Measurements from ENCODE around the gene CTNNBL1.
A peak's percentile ranks its signal among the peaks of the same experiment; 100 is the strongest.

Gene CTNNBL1

DNA sequence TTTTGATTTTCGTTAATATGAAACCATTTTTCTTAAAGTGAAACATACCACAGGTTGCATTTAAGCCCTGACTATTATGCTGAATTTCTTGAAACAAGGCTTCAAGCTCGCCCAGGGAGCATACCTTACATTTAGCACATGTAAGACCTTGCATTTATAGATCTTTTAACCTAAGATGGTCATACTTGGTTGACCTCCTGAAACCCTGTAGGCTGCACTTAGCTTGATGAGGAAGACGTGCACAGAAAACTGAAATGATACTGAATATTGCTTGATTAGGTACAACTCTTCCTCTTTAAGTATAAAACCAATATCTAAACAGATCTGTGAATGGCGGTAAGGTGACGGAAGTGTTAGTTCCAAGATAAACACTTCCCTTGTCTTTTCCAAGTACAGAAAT is 82.2 kb downstream of the CTNNBL1 start:
- DNase-seq (ENCODE audit: insufficient read length) (no peak), FAIRE-seq (no peak)
- TF ChIP-seq TAF1 (IDR thresholded peaks at IDR 0.05; ENCODE audit: borderline replicate concordance, low read depth, low read length) (no peak), POLR2AphosphoS5 (IDR thresholded peaks at IDR 0.05; ENCODE audit: low read depth, low read length) (no peak), POLR2A (IDR thresholded peaks at IDR 0.05; ENCODE audit: low read depth, low read length) (no peak)

DNA sequence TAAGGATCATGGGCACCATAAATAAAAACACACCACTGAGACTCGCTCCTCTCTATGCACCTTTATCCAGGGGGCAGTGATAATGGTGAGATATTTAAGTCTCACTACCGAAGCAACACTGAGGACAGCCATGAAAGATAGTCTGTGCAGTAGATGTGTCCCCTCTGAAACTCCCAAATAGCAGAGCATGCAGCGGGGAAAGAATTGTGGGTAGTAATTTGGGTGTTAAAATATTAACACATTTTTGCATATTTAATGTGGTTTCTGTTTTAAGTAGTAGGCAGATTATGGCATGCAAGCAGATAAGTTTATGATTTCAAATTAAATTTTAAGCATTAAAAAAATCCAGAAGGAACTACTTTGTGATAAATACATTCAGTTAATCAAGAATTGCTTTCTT is 82.7 kb downstream of the CTNNBL1 start:
- no peak for DNase-seq (ENCODE audit: insufficient read length)
- no peak for TF ChIP-seq TAF1 (IDR thresholded peaks at IDR 0.05; ENCODE audit: borderline replicate concordance, low read depth, low read length)
- no peak for TF ChIP-seq POLR2A (IDR thresholded peaks at IDR 0.05; ENCODE audit: low read depth, low read length)
- TF ChIP-seq POLR2AphosphoS5 (IDR thresholded peaks at IDR 0.05; ENCODE audit: low read depth, low read length) = no peak

DNA sequence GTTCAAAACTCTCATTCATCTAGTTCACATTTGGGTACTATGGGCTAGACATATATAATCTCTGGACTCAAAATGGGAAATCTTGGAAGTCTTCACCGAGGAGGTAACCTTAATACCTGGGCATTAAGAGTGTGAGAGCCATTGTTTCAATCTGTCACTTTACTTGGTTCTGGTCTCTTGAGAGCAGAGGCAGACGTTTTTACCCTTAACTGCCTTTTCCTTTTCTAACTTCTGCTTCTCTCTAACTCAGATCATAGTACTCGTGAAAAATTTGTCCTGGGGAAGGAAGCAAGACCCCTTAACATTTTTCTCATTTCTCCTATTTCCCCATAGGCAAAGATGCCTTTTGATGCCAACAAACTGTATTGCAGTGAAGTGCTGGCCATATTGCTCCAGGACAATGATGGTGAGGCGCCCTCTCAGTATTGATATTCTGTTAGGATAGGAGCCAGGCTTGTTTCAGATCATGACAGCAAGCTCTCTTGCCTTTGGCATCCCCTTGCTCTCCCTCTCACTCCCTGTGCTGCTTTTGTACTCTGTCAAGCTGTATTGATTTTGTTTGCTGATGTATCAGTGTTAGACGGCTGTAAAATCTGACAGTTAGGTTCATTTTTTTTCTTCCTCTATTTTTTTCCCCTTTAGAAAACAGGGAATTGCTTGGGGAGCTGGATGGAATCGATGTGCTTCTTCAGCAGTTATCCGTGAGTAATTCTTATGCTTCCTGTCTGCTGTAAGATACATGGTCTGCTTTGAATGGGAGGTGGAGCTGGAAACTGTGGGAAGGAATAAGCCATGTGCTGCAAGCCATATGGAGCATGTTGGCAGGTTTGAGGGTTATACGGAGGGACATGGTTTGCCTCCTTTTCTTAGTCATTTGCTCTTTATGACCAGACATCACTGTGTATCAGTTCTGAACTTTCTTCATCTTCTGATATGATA is 83.5 kb downstream of the CTNNBL1 start:
- FAIRE-seq = peak; percentile 50

More for the DNA sequence above, 82.7 kb downstream of the CTNNBL1 start:
- no peak for FAIRE-seq

DNA sequence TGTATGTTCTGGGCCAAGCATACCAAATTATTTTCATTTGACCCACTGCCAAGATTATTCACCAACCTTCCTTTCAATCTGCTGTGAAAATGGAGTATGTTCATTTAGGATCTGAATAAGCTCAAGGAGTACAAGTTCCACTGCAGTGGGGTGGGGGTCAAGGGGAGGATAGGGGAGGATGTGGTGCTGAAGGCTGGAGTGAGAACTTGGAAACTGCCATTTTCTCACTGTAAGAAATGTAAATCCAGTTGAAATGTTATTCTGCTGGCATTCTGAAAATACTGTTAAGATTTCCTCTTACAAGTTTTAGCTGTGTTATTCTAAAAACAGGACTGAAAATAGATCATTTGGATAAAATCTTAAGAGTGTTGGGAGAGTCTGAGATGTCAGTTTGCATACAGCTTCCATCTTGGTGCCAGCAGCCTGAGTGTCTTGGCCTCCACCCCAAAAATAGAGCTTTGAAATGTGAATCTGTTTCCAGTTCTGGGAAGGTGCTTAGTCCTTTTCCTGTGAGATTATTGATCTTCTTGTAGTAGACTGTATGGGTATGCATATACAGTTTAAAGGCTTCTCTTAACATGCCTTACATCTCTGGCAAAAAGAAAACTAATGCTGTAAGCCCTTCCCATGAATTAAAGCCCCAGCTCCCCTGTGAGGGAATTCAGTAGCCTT is 84.3 kb downstream of the CTNNBL1 start:
- TF ChIP-seq TAF1 (IDR thresholded peaks at IDR 0.05; ENCODE audit: borderline replicate concordance, low read depth, low read length) (no peak), POLR2AphosphoS5 (IDR thresholded peaks at IDR 0.05; ENCODE audit: low read depth, low read length) (no peak), POLR2A (IDR thresholded peaks at IDR 0.05; ENCODE audit: low read depth, low read length) (no peak)
- FAIRE-seq (no peak), DNase-seq (ENCODE audit: insufficient read length) (no peak)

More for the DNA sequence above, 83.5 kb downstream of the CTNNBL1 start:
- DNase-seq (ENCODE audit: insufficient read length) = no peak
- TF ChIP-seq POLR2AphosphoS5 (IDR thresholded peaks at IDR 0.05; ENCODE audit: low read depth, low read length) (no peak), TAF1 (IDR thresholded peaks at IDR 0.05; ENCODE audit: borderline replicate concordance, low read depth, low read length) (no peak), POLR2A (IDR thresholded peaks at IDR 0.05; ENCODE audit: low read depth, low read length) (no peak)

DNA sequence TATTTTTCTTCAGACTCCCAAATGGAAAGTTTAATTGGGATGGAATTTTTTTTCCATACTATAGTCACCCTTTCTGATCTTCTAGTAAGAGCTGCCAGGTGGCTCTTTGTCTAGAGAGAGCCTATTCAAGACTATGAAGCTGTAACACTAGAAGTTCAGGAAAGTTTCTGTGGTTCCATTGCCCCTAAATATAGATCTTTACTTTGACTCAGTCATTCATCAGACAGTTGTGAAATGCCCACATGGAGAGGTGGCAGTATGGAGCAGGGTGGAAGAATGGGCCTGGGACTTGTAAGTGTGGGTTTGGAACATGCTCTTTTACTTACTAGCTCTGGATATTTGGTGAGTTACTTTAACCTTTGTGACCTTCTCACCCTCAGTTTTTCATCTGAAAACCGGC is 87.8 kb downstream of the CTNNBL1 start:
- DNase-seq (ENCODE audit: insufficient read length) (no peak), FAIRE-seq (peak; percentile 36)
- no peak for TF ChIP-seq TAF1 (IDR thresholded peaks at IDR 0.05; ENCODE audit: borderline replicate concordance, low read depth, low read length)
- no peak for TF ChIP-seq POLR2AphosphoS5 (IDR thresholded peaks at IDR 0.05; ENCODE audit: low read depth, low read length)
- TF ChIP-seq POLR2A (IDR thresholded peaks at IDR 0.05; ENCODE audit: low read depth, low read length) = no peak

DNA sequence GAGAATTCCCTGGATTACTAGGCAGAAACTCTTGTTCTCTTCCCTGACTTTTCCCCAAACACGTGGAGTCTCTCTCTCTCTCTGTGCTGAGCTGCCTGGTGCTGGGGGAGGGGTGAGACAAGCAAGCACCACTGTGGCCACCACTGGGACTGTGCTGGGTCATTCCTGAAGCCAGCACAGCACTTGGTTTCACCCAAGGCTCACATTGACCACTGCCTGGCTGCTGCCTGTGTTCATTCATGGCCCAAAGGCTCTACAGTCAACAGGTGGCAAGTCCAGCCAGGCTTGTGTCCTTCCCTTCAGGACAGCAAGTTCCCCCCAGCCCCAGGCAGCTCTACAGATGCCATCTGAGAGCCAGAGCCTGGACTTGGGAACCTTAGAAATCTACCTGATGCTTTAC is 92.2 kb downstream of the CTNNBL1 start:
- DNase-seq (ENCODE audit: insufficient read length) (no peak), FAIRE-seq (no peak)
- TF ChIP-seq POLR2AphosphoS5 (IDR thresholded peaks at IDR 0.05; ENCODE audit: low read depth, low read length) (no peak), TAF1 (IDR thresholded peaks at IDR 0.05; ENCODE audit: borderline replicate concordance, low read depth, low read length) (no peak), POLR2A (IDR thresholded peaks at IDR 0.05; ENCODE audit: low read depth, low read length) (no peak)

DNA sequence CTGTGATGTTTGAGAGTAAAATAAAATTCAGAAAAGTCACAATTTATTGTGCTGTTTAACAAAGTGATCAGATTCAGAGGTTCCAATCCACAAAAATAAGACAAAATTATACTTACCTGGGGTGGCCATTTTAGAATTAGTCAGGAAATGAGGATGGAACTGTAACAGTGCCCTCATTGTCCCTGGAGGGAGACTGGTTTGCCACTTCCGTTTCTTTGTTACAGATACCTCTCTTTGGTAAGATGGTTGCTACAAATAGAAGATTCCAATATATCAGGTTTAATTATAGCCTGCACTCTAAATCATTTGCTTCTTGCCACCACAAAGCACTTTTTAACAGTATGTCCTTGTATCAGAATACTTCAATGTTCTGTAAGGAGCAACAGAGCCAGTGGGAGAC is 95.6 kb downstream of the CTNNBL1 start:
- FAIRE-seq (peak; percentile 42), DNase-seq (ENCODE audit: insufficient read length) (no peak)
- TF ChIP-seq POLR2AphosphoS5 (IDR thresholded peaks at IDR 0.05; ENCODE audit: low read depth, low read length) (no peak), POLR2A (IDR thresholded peaks at IDR 0.05; ENCODE audit: low read depth, low read length) (no peak), TAF1 (IDR thresholded peaks at IDR 0.05; ENCODE audit: borderline replicate concordance, low read depth, low read length) (no peak)

DNA sequence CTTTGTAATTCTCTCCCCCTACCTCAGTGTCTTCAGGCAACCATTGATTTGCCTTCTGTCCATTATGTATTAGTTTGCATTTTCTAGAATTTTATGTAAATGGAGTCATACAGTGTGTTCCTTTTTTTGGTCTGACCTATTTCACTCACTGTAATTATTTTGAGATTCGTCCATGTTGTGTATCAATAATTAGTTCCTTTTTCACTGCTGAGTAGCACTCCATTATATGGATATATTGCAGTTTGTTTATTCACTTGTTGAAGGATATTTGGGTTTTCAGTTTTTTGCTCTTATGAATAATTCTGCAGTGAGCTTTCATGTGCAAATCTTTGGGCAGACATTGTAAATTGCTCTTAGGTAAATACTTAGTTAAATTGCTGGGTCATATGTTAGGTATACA is 97.1 kb downstream of the CTNNBL1 start:
- DNase-seq (ENCODE audit: insufficient read length) = no peak
- no peak for FAIRE-seq
- TF ChIP-seq POLR2AphosphoS5 (IDR thresholded peaks at IDR 0.05; ENCODE audit: low read depth, low read length) (no peak), TAF1 (IDR thresholded peaks at IDR 0.05; ENCODE audit: borderline replicate concordance, low read depth, low read length) (no peak), POLR2A (IDR thresholded peaks at IDR 0.05; ENCODE audit: low read depth, low read length) (no peak)

DNA sequence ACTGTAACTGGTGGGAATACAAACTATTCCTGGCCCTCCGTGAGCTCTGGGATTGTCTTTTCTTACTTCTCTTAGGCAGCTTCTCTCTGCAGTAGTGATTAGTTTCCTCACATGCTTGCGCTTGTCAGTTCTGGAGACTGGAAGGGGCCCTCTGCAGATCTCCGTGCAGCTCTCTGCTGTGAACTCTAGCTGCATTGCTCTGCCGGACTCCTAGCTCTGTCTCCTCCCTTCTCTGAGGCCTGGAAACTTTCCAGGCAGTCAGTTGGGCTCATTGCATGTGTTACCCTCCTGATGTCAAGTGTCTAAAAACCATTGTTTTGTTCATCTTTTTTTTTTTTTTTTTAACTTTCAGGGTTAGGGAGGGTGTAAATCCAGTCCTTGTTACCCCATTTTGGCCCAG is 102.3 kb downstream of the CTNNBL1 start:
- no peak for TF ChIP-seq POLR2AphosphoS5 (IDR thresholded peaks at IDR 0.05; ENCODE audit: low read depth, low read length)
- TF ChIP-seq POLR2A (IDR thresholded peaks at IDR 0.05; ENCODE audit: low read depth, low read length) = no peak
- no peak for TF ChIP-seq TAF1 (IDR thresholded peaks at IDR 0.05; ENCODE audit: borderline replicate concordance, low read depth, low read length)
- DNase-seq (ENCODE audit: insufficient read length) = no peak
- no peak for FAIRE-seq

DNA sequence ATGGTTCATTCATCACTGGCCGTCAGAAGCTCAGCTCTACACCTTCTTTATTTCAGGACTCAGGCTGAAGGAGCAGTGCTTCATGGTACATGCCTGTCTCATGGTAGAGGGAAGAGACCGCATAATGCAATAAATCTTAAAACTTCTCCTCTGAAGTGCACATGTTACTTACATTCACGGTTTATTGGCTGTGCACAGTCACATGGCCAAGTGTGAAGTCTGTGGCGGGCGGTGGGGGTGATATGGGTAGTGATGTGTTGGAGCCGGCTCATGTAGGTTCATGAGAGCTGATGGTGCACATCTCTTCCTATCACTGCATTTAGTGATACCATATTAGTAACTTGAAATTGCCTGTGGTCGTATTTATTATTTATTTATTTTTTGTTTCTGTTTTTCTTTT is 102.9 kb downstream of the CTNNBL1 start:
- TF ChIP-seq POLR2A (IDR thresholded peaks at IDR 0.05; ENCODE audit: low read depth, low read length) = no peak
- no peak for TF ChIP-seq POLR2AphosphoS5 (IDR thresholded peaks at IDR 0.05; ENCODE audit: low read depth, low read length)
- no peak for TF ChIP-seq TAF1 (IDR thresholded peaks at IDR 0.05; ENCODE audit: borderline replicate concordance, low read depth, low read length)
- DNase-seq (ENCODE audit: insufficient read length) (no peak), FAIRE-seq (no peak)

DNA sequence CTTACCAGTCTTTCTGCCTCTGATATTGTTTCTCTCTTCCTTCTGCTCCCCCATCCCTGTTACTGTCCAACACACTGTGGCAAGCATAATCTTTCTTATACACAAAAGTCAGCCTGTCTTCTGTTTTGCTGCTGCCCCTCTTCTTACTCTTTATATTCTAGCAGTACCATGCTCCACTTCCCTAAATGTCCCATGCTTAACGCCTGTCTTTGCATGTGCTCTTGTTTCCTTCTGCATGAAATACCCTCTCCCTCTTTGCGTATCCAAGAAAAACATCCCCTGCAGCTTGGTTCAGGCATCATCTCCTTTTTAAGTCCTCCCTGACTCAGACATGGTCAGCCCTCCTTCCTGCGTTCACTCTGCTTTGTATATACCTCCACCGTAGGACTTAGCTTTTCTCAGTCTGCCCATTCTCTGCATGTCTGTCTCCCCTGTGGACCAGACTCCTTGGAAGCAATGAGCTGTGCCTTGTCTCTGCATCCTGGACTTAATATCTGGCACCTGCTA is 103.9 kb downstream of the CTNNBL1 start:
- no peak for FAIRE-seq

More for the DNA sequence above, 103.9 kb downstream of the CTNNBL1 start:
- no peak for DNase-seq (ENCODE audit: insufficient read length)
- no peak for TF ChIP-seq POLR2A (IDR thresholded peaks at IDR 0.05; ENCODE audit: low read depth, low read length)
- no peak for TF ChIP-seq POLR2AphosphoS5 (IDR thresholded peaks at IDR 0.05; ENCODE audit: low read depth, low read length)
- no peak for TF ChIP-seq TAF1 (IDR thresholded peaks at IDR 0.05; ENCODE audit: borderline replicate concordance, low read depth, low read length)

Measured in GM12892 (cell line).